K562 (cell line): ENCODE results near the gene ZNF169. TPM values are rescaled to one million over a fixed set of nuclear protein-coding genes. Genes with fewer than 3 reads are reported as not detected.

ENCODE experiments used
- C11orf30 ChIP-seq: fragments of 450-650 bp; IDR thresholded peaks from 2 replicates; pipeline ENCODE4 v1.6.1; 2016; ENCODE audit warnings: low read depth, mild to moderate bottlenecking
- CBX3 ChIP-seq, 2 experiments: IDR thresholded peaks; 1 replicate in 1 of 2; 2 replicates in 1 of 2; pipeline ENCODE4 v1.6.1; 2012; ENCODE audit warnings: inconsistent platforms in 2 of 2, low read length in 2 of 2, borderline replicate concordance in 1 of 2, control low read depth in 1 of 2
- CHAMP1 ChIP-seq: fragments of 450-650 bp; IDR thresholded peaks from 2 replicates; pipeline ENCODE4 v1.6.1; 2016; ENCODE audit warnings: mild to moderate bottlenecking
- CREB1 ChIP-seq, 2 experiments: sonication (generic) in 1 of 2; formaldehyde crosslinking in 1 of 2; IDR thresholded peaks; 2 replicates each; pipeline versions ENCODE4 v1.6.1 to v1.8.0; 2012 to 2022; ENCODE audit warnings: inconsistent platforms in 1 of 2, mild to moderate bottlenecking in 1 of 2, missing genetic modification reagents in 1 of 2, moderate library complexity in 1 of 2
- CREB3L1 ChIP-seq: fragments of 450-650 bp; IDR thresholded peaks from 2 replicates; pipeline ENCODE4 v1.6.1; 2014; ENCODE audit warnings: low read depth, mild to moderate bottlenecking, moderate library complexity, borderline replicate concordance
- CTBP1 ChIP-seq: fragments of 450-650 bp; IDR thresholded peaks from 2 replicates; pipeline ENCODE4 v1.6.1; 2016; ENCODE audit warnings: borderline replicate concordance
- GTF2B ChIP-seq: IDR thresholded peaks from 2 replicates; pipeline ENCODE4 v1.6.1; 2011; ENCODE audit not compliant: insufficient read length; ENCODE audit errors: extremely low read depth
- LCOR ChIP-seq: sonication (generic); formaldehyde crosslinking; IDR thresholded peaks from 2 replicates; pipeline ENCODE4 v1.8.0; 2022; ENCODE audit warnings: mild to moderate bottlenecking, missing genetic modification reagents
- MECOM ChIP-seq: fragments of 250-450 bp; sonication (Bioruptor Pico); IDR thresholded peaks from 2 replicates; pipeline ENCODE4 v1.8.0; 2022; ENCODE audit warnings: inconsistent platforms
- MLLT1 ChIP-seq, 2 experiments: fragments of 450-650 bp; IDR thresholded peaks; 2 replicates each; pipeline ENCODE4 v1.6.1; 2016
- MTA2 ChIP-seq: fragments of 450-650 bp; IDR thresholded peaks from 2 replicates; pipeline ENCODE4 v1.6.1; 2016; ENCODE audit warnings: low read depth
- NFATC3 ChIP-seq: fragments of 450-650 bp; IDR thresholded peaks from 2 replicates; pipeline ENCODE4 v1.6.1; 2017; ENCODE audit warnings: mild to moderate bottlenecking
- NFYB ChIP-seq: IDR thresholded peaks from 2 replicates; pipeline ENCODE4 v1.6.1; 2011; ENCODE audit warnings: mild to moderate bottlenecking, moderate library complexity; ENCODE audit not compliant: insufficient read length; ENCODE audit errors: extremely low read depth
- PHB ChIP-seq: fragments of 250-450 bp; sonication (Bioruptor Pico); IDR thresholded peaks from 2 replicates; pipeline ENCODE4 v1.5.0; 2021
- PURB ChIP-seq: sonication (generic); formaldehyde crosslinking; IDR thresholded peaks from 2 replicates; pipeline ENCODE4 v1.9.0; 2021; ENCODE audit warnings: low read depth, mild to moderate bottlenecking, missing genetic modification reagents
- RAD51 ChIP-seq: fragments of 450-650 bp; IDR thresholded peaks from 2 replicates; pipeline ENCODE4 v1.7.1; 2016; ENCODE audit warnings: low read depth, mild to moderate bottlenecking, borderline replicate concordance
- SIN3A ChIP-seq, 2 experiments: fragments of 150-350 bp in 1 of 2; IDR thresholded peaks; 2 replicates each; pipeline ENCODE4 v1.6.1; 2011 to 2016; ENCODE audit warnings: borderline replicate concordance in 2 of 2, low read depth in 2 of 2, low read length in 2 of 2, mild to moderate bottlenecking in 2 of 2, moderate library complexity in 2 of 2; ENCODE audit not compliant: control insufficient read depth in 1 of 2
- SMARCE1 ChIP-seq: fragments of 450-650 bp; IDR thresholded peaks from 2 replicates; pipeline ENCODE4 v1.7.1; 2016; ENCODE audit warnings: mild to moderate bottlenecking
- XRCC4 ChIP-seq: IDR thresholded peaks from one replicate; pipeline ENCODE4 v1.6.1; 2011; ENCODE audit not compliant: insufficient read depth, insufficient read length; ENCODE audit errors: extremely low read depth
- ZBTB1 ChIP-seq: sonication (generic); formaldehyde crosslinking; IDR thresholded peaks from 2 replicates; pipeline ENCODE4 v1.8.1; 2023; ENCODE audit warnings: missing genetic modification reagents, low read depth, mild to moderate bottlenecking, borderline replicate concordance
- ZNF263 ChIP-seq: sonication (generic); formaldehyde crosslinking; IDR thresholded peaks from 2 replicates; pipeline ENCODE4 v1.8.0; 2022; ENCODE audit warnings: mild to moderate bottlenecking, missing genetic modification reagents, borderline replicate concordance
- ZNF75A ChIP-seq: fragments of 450-650 bp; formaldehyde crosslinking; IDR thresholded peaks from 2 replicates; pipeline ENCODE4 v1.4.0; 2020; ENCODE audit warnings: mild to moderate bottlenecking
- polyA plus RNA-seq, 8 experiments: library from polyadenylated mRNA; depleted of rRNA in 4 of 8; stranded (reverse) in 5 of 8; unstranded in 3 of 8; fragments of >200 nt; fragmentation: Nextera tagmentation in 2 of 8; fragmentation: Illumina TruSeq in 1 of 8; extraction: Ambion mirVana in 2 of 8; extraction: Trizol in 1 of 8; gene quantifications; 2 replicates each; pipeline versions ENCODE4 v1.2.1 to v1.2.3, GENCODE V29; 2011 to 2014; ENCODE audit warnings: inconsistent platforms in 1 of 8, missing spikeins in 1 of 8
- total RNA-seq, 7 experiments: library from RNA; depleted of rRNA in 6 of 7; stranded (reverse); fragments of >200 nt in 6 of 7; fragmentation: Illumina TruSeq in 2 of 7; extraction: Trizol in 2 of 7; gene quantifications; 2 replicates each; pipeline versions ENCODE4 v1.2.1 to v1.2.3, GENCODE V29; 2011 to 2021; ENCODE audit warnings: low replicate concordance in 1 of 7

Gene ZNF169
- total and polyA plus RNA-seq, 9 of the 15 experiments (the other 6 are each of a cell fraction or from before 2014, with no cell fraction given), result 2.0 to 16.2 (median 5.6) TPM

GRCh38 chr9:94300470-94301301 is 41.6 kb downstream of the ZNF169 start (continued):
- TF ChIP-seq CHAMP1 (no peak), NFYB (no peak), C11orf30 (no peak), SMARCE1 (peak; percentile 45; the same call in 1 of the 2 replicates), RAD51 (no peak), ZNF75A (CRISPR knock-in tag) (peak; percentile 84), CREB1 (IDR thresholded peaks at IDR 0.05) (peak; percentile 31; the same call in 1 of the 2 replicates), CREB1 (CRISPR knock-in tag; IDR thresholded peaks at IDR 0.05) (peak; percentile 50; the same call in 1 of the 2 replicates), CBX3 (IDR thresholded peaks at IDR 0.05; ENCODE audit: borderline replicate concordance in 1 of 2, low read length in 2 of 2) (no peak), GTF2B (no peak), SIN3A (IDR thresholded peaks at IDR 0.05; ENCODE audit: borderline replicate concordance in 2 of 2, control insufficient read depth in 1 of 2, low read depth in 2 of 2, low read length in 2 of 2) (no peak), XRCC4 (no peak), MLLT1 (IDR thresholded peaks at IDR 0.05) (no peak), PHB (CRISPR knock-in tag) (no peak), ZNF263 (CRISPR knock-in tag) (no peak), ZBTB1 (CRISPR knock-in tag) (no peak), PURB (CRISPR knock-in tag) (no peak), LCOR (CRISPR knock-in tag) (peak; percentile 79), MECOM (CRISPR knock-in tag) (peak; percentile 80), CREB3L1 (no peak), CTBP1 (peak; percentile 95), MTA2 (no peak), NFATC3 (no peak)
